Immature natural killer cell (primary cell): ENCODE data around the gene GPC1. TPM values are rescaled to one million over a fixed set of nuclear protein-coding genes. Genes with fewer than 3 reads are reported as not detected.
"Not testable (repeated sequence)": the region's sequence is repeated elsewhere in the genome, so short reads cannot be mapped to it uniquely, and the experiment has no call there.

Experiments
- DNase-seq, 3 donors: peaks; one replicate each; pipeline ENCODE4 v3.0.0; 2022; ENCODE audit warnings: mixed read lengths in 1 of 3
- H3K27ac Mint-ChIP-seq, 6 donors: one replicate each; pipeline ENCODE4 v1.8.0; 2020; ENCODE audit warnings: mixed read lengths in 6 of 6, mild to moderate bottlenecking in 5 of 6, inconsistent platforms in 4 of 6, moderate library complexity in 3 of 6
- H3K27me3 Mint-ChIP-seq, 3 donors: one replicate each; pipeline ENCODE4 v1.8.0; 2020 to 2021; ENCODE audit warnings: low read depth in 3 of 3, mild to moderate bottlenecking in 3 of 3, mixed read lengths in 3 of 3, moderate library complexity in 3 of 3, inconsistent platforms in 1 of 3
- H3K36me3 Mint-ChIP-seq, 3 donors: one replicate each; pipeline ENCODE4 v1.8.0; 2020; ENCODE audit warnings: mixed read lengths in 3 of 3, inconsistent platforms in 2 of 3, mild to moderate bottlenecking in 2 of 3
- H3K4me1 Mint-ChIP-seq, 2 donors: one replicate each; pipeline ENCODE4 v1.8.0; 2020; ENCODE audit warnings: inconsistent platforms in 2 of 2, mild to moderate bottlenecking in 2 of 2, mixed read lengths in 2 of 2, moderate library complexity in 1 of 2
- H3K4me3 Mint-ChIP-seq, 5 donors: one replicate each; pipeline ENCODE4 v1.8.0; 2020; ENCODE audit warnings: mild to moderate bottlenecking in 5 of 5, mixed read lengths in 5 of 5, inconsistent platforms in 3 of 5, moderate library complexity in 3 of 5
- H3K9me3 Mint-ChIP-seq, 6 donors: one replicate each; pipeline ENCODE4 v1.8.0; 2020; ENCODE audit warnings: mild to moderate bottlenecking in 6 of 6, mixed read lengths in 6 of 6, inconsistent platforms in 4 of 6, moderate library complexity in 3 of 6
- polyA plus RNA-seq, 3 donors: library from polyadenylated mRNA; unstranded; fragments of 300-500 nt; fragmentation: Illumina TruSeq; gene quantifications; one replicate each; pipeline ENCODE4 v1.2.3, GENCODE V29; 2021

GPC1 gene
- polyA plus RNA-seq: not detected

- Mint-ChIP-seq H3K27me3 (peaks cover 2 to 12% (median 9%) of the 10 kb centered on the region in 3 donors), H3K4me3 (peak within 1 kb of the TSS; percentile 78 to 86 (median 78)), H3K36me3 (no peaks in the 10 kb centered on the region), H3K9me3 (no peaks in the 10 kb centered on the region), H3K4me1 (peaks cover 5 to 7% of the 10 kb centered on the region in 2 donors), H3K27ac (peak within 1 kb of the TSS in 2 of 6 donors; percentile 22 to 31)
- no peak for DNase-seq
Observed at GRCh38 chr2:240435457-240435947, at the start of gene GPC1. GPC1 (plus strand) TSS chr2:240435663; CDS start chr2:240435919, 256 bp downstream.

- H3K4me3 Mint-ChIP-seq: no peak overlapping the region
- H3K27me3 Mint-ChIP-seq: peaks cover 0 to 4% (median 0%) of the 10 kb centered on the region in 3 donors
- no peak for DNase-seq
- no peaks in the 10 kb centered on the region for H3K36me3 Mint-ChIP-seq
- H3K9me3 Mint-ChIP-seq: no peaks in the 10 kb centered on the region
- H3K4me1 Mint-ChIP-seq: no peaks in the 10 kb centered on the region
- no peak overlapping the region for H3K27ac Mint-ChIP-seq
Observed at GRCh38 chr2:240386326-240386725, 49.1 kb upstream of the GPC1 start.

GRCh38 chr2:240386743-240387142 is 48.7 kb upstream of the GPC1 start:
- not testable (repeated sequence) for H3K27ac Mint-ChIP-seq, H3K27me3 Mint-ChIP-seq, H3K36me3 Mint-ChIP-seq, DNase-seq, H3K4me1 Mint-ChIP-seq, H3K9me3 Mint-ChIP-seq, H3K4me3 Mint-ChIP-seq

GRCh38 chr2:240387325-240387668 is 48.2 kb upstream of the GPC1 start:
- Mint-ChIP-seq H3K27me3 (peaks cover 0 to 4% (median 0%) of the 10 kb centered on the region in 3 donors), H3K36me3 (no peaks in the 10 kb centered on the region), H3K9me3 (no peaks in the 10 kb centered on the region), H3K27ac (no peak overlapping the region), H3K4me1 (no peaks in the 10 kb centered on the region), H3K4me3 (no peak overlapping the region)
- no peak for DNase-seq

- DNase-seq: no peak
- no peak overlapping the region for H3K27ac Mint-ChIP-seq
Observed at GRCh38 chr2:240387669-240388358, 47.6 kb upstream of the GPC1 start.

GRCh38 chr2:240388471-240389301 is 46.8 kb upstream of the GPC1 start:
- no peak overlapping the region for H3K4me3 Mint-ChIP-seq
- no peak for DNase-seq
- peaks cover 0 to 5% of the 10 kb centered on the region in 2 donors for H3K4me1 Mint-ChIP-seq
- no peaks in the 10 kb centered on the region for H3K9me3 Mint-ChIP-seq
- H3K36me3 Mint-ChIP-seq: no peaks in the 10 kb centered on the region
- peaks cover 0 to 4% (median 0%) of the 10 kb centered on the region in 3 donors for H3K27me3 Mint-ChIP-seq
- H3K27ac Mint-ChIP-seq: no peak overlapping the region

More at GRCh38 chr2:240387669-240388358, 47.6 kb upstream of the GPC1 start:
- Mint-ChIP-seq H3K27me3 (peaks cover 0 to 4% (median 0%) of the 10 kb centered on the region in 3 donors), H3K36me3 (no peaks in the 10 kb centered on the region), H3K9me3 (no peaks in the 10 kb centered on the region), H3K4me3 (no peak overlapping the region), H3K4me1 (peaks cover 0 to 3% of the 10 kb centered on the region in 2 donors)

GRCh38 chr2:240389302-240389805 is 46.1 kb upstream of the GPC1 start:
- Mint-ChIP-seq H3K27ac (no peak overlapping the region), H3K4me1 (peaks cover 0 to 5% of the 10 kb centered on the region in 2 donors), H3K36me3 (no peaks in the 10 kb centered on the region), H3K4me3 (no peak overlapping the region), H3K9me3 (no peaks in the 10 kb centered on the region), H3K27me3 (peaks cover 0 to 2% (median 0%) of the 10 kb centered on the region in 3 donors)
- no peak for DNase-seq

GRCh38 chr2:240390091-240391073 is 45.1 kb upstream of the GPC1 start:
- no peaks in the 10 kb centered on the region for H3K36me3 Mint-ChIP-seq
- H3K27me3 Mint-ChIP-seq: peaks cover 0 to 2% (median 0%) of the 10 kb centered on the region in 3 donors
- DNase-seq: no peak
- H3K4me3 Mint-ChIP-seq: no peak overlapping the region
- H3K4me1 Mint-ChIP-seq: peaks cover 0 to 5% of the 10 kb centered on the region in 2 donors
- H3K27ac Mint-ChIP-seq: no peak overlapping the region
- H3K9me3 Mint-ChIP-seq: no peaks in the 10 kb centered on the region

- Mint-ChIP-seq H3K4me3 (no peak overlapping the region), H3K27me3 (peaks cover 0 to 2% (median 0%) of the 10 kb centered on the region in 3 donors), H3K4me1 (peaks cover 0 to 5% of the 10 kb centered on the region in 2 donors), H3K36me3 (no peaks in the 10 kb centered on the region), H3K9me3 (no peaks in the 10 kb centered on the region), H3K27ac (no peak overlapping the region)
- no peak for DNase-seq
Observed at GRCh38 chr2:240391111-240392051, 44.1 kb upstream of the GPC1 start.

GRCh38 chr2:240392084-240392947 is 43.1 kb upstream of the GPC1 start:
- peak in 1 of 3 donors; percentile 5 for DNase-seq
- no peaks in the 10 kb centered on the region for H3K27me3 Mint-ChIP-seq
- H3K36me3 Mint-ChIP-seq: no peaks in the 10 kb centered on the region
- H3K9me3 Mint-ChIP-seq: no peaks in the 10 kb centered on the region
- peaks cover 0 to 5% of the 10 kb centered on the region in 2 donors for H3K4me1 Mint-ChIP-seq
- peak overlapping the region in 1 of 5 donors; percentile 8 for H3K4me3 Mint-ChIP-seq
- H3K27ac Mint-ChIP-seq: peak overlapping the region in 2 of 6 donors; percentile 30 to 55

GRCh38 chr2:240392948-240393830 is 42.3 kb upstream of the GPC1 start:
- no peak for DNase-seq
- Mint-ChIP-seq H3K4me3 (peak overlapping the region in 1 of 5 donors; percentile 8), H3K27ac (peak overlapping the region in 1 of 6 donors; percentile 30), H3K9me3 (no peaks in the 10 kb centered on the region), H3K36me3 (no peaks in the 10 kb centered on the region), H3K27me3 (no peaks in the 10 kb centered on the region), H3K4me1 (peaks cover 0 to 5% of the 10 kb centered on the region in 2 donors)
